Measurements from ENCODE around the gene LY6G6F.

DNA sequence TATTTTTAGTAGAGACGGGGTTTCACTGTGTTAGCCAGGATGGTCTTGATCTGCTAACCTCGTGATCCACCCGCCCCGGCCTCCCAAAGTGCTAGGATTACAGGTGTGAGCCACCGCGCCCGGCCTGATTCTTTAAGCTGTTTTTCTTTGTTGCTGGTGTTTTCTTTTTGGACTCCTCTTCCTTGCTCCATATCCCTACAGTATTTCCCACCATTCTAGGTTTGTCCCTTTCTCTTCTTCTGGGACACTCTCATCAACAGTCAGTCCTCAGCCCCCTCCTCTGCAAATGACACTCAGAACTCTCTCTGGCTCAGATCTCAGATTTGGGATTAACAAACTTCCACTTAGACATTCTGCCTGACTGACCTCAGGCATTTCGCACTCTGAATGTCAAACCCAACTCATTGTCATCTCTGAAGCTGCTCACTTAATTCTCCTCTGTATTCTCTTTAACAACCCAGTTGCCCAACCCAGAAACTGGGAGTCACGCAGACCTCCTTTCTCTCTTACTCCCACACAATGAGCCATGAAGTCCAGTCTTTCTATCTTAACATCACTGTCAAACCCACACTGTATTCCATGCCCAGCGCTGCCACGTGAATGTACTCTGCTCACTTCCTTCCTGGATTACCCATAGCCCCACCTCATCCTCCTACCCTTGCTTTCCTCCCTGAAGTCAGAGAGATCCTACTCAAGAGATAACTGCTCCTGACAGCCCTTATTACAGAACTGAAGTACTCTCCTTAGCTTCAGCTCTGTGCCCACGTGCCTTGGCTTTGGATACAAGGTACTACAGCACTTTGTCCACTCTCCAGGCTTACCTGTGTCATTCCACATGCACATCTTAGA is 19.1 kb downstream of the LY6G6F start:
- TF ChIP-seq, protein P1, sequence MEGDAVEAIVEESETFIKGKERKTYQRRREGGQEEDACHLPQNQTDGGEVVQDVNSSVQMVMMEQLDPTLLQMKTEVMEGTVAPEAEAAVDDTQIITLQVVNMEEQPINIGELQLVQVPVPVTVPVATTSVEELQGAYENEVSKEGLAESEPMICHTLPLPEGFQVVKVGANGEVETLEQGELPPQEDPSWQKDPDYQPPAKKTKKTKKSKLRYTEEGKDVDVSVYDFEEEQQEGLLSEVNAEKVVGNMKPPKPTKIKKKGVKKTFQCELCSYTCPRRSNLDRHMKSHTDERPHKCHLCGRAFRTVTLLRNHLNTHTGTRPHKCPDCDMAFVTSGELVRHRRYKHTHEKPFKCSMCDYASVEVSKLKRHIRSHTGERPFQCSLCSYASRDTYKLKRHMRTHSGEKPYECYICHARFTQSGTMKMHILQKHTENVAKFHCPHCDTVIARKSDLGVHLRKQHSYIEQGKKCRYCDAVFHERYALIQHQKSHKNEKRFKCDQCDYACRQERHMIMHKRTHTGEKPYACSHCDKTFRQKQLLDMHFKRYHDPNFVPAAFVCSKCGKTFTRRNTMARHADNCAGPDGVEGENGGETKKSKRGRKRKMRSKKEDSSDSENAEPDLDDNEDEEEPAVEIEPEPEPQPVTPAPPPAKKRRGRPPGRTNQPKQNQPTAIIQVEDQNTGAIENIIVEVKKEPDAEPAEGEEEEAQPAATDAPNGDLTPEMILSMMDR (IDR thresholded peaks at IDR 0.05): no peak
- TF ChIP-seq EP300 (IDR thresholded peaks at IDR 0.05): no peak
